Ascending aorta (tissue), 2 donors: ENCODE results near the gene GPR78. TPM values are rescaled to one million over a fixed set of nuclear protein-coding genes. Genes with fewer than 3 reads are reported as not detected.

Source experiments
- DNase-seq, 2 donors: peaks; one replicate each; pipeline ENCODE4 v3.0.0-alpha.2; 2019; ENCODE audit warnings: low spot score in 2 of 2
- H3K27ac ChIP-seq, 2 donors: fragments of 200-600 bp; sonication (generic); one replicate each; pipeline ENCODE4 v1.5.1; 2016 to 2017; ENCODE audit warnings: mild to moderate bottlenecking in 1 of 2
- H3K27me3 ChIP-seq: fragments of 200-600 bp; sonication (generic); one replicate; pipeline ENCODE4 v1.5.1; 2017
- H3K36me3 ChIP-seq, 2 donors: fragments of 200-600 bp; sonication (generic); one replicate each; pipeline ENCODE4 v1.5.1; 2016
- H3K4me1 ChIP-seq, 2 donors: fragments of 200-600 bp; sonication (generic); one replicate each; pipeline ENCODE4 v1.5.1; 2016 to 2017; ENCODE audit warnings: mild to moderate bottlenecking in 1 of 2
- H3K4me3 ChIP-seq, 2 donors: fragments of 200-600 bp; sonication (generic); one replicate each; pipeline ENCODE4 v1.5.1; 2016 to 2017; ENCODE audit warnings: mild to moderate bottlenecking in 1 of 2
- H3K9me3 ChIP-seq, 2 donors: fragments of 200-600 bp; sonication (generic); one replicate each; pipeline ENCODE4 v1.5.1; 2016
- CTCF ChIP-seq, 3 experiments: fragments of 200-600 bp in 2 of 3; fragments of 450-650 bp in 1 of 3; sonication (generic) in 2 of 3; IDR thresholded peaks; one replicate each; pipeline ENCODE4 v1.5.1; 2016 to 2019; ENCODE audit warnings: antibody characterized with exemption in 3 of 3, mild to moderate bottlenecking in 1 of 3, moderate library complexity in 1 of 3
- intact Hi-C: fragments of 100-400 bp; cut with DNase I; formaldehyde crosslinking; loops from one replicate; pipeline ENCODE4 v1.15.1; 2023
- total RNA-seq: library from RNA; depleted of rRNA; stranded (reverse); fragments of >200 nt; gene quantifications from one replicate; pipeline ENCODE4 v1.1.0, GENCODE V29; 2016

GPR78 gene
- total RNA-seq, 1 donor from 2014 or later = not detected

- H3K27ac ChIP-seq = no peak overlapping the region
- H3K4me1 ChIP-seq = no peaks in the 10 kb centered on the region
- intact Hi-C loops = loop anchor here (10.0 kb wide), 1 partner anchor 310 kb away; no protein-coding TSS in a partner anchor
- no peaks in the 10 kb centered on the region for H3K27me3 ChIP-seq
- H3K9me3 ChIP-seq = no peaks in the 10 kb centered on the region
- DNase-seq = no peak
- H3K36me3 ChIP-seq = no peaks in the 10 kb centered on the region
- no peak overlapping the region for H3K4me3 ChIP-seq
- TF ChIP-seq CTCF (IDR thresholded peaks at IDR 0.05) = no peak
These were observed 25.1 kb downstream of the GPR78 start for GRCh38 chr4:8605289-8605688.

- Histone ChIP-seq H3K27me3 (no peaks in the 10 kb centered on the region), H3K9me3 (no peaks in the 10 kb centered on the region), H3K4me1 (no peaks in the 10 kb centered on the region), H3K4me3 (no peak overlapping the region), H3K36me3 (no peaks in the 10 kb centered on the region), H3K27ac (no peak overlapping the region)
- intact Hi-C loops = loop anchor here (10.0 kb wide), 1 partner anchor 308 kb away; no protein-coding TSS in a partner anchor
- DNase-seq = no peak
- no peak for TF ChIP-seq CTCF (IDR thresholded peaks at IDR 0.05)
These were observed 26.3 kb downstream of the GPR78 start for GRCh38 chr4:8606476-8606875.

GRCh38 chr4:8606966-8607365 lies 26.8 kb downstream of the GPR78 start:
- no peak overlapping the region for H3K4me3 ChIP-seq
- H3K27ac ChIP-seq = no peak overlapping the region
- intact Hi-C loops = loop anchor here (10.0 kb wide), 1 partner anchor 308 kb away; no protein-coding TSS in a partner anchor
- no peak for TF ChIP-seq CTCF (IDR thresholded peaks at IDR 0.05)
- H3K27me3 ChIP-seq = no peaks in the 10 kb centered on the region
- H3K9me3 ChIP-seq = no peaks in the 10 kb centered on the region
- H3K36me3 ChIP-seq = no peaks in the 10 kb centered on the region
- no peak for DNase-seq
- H3K4me1 ChIP-seq = no peaks in the 10 kb centered on the region

DNA sequence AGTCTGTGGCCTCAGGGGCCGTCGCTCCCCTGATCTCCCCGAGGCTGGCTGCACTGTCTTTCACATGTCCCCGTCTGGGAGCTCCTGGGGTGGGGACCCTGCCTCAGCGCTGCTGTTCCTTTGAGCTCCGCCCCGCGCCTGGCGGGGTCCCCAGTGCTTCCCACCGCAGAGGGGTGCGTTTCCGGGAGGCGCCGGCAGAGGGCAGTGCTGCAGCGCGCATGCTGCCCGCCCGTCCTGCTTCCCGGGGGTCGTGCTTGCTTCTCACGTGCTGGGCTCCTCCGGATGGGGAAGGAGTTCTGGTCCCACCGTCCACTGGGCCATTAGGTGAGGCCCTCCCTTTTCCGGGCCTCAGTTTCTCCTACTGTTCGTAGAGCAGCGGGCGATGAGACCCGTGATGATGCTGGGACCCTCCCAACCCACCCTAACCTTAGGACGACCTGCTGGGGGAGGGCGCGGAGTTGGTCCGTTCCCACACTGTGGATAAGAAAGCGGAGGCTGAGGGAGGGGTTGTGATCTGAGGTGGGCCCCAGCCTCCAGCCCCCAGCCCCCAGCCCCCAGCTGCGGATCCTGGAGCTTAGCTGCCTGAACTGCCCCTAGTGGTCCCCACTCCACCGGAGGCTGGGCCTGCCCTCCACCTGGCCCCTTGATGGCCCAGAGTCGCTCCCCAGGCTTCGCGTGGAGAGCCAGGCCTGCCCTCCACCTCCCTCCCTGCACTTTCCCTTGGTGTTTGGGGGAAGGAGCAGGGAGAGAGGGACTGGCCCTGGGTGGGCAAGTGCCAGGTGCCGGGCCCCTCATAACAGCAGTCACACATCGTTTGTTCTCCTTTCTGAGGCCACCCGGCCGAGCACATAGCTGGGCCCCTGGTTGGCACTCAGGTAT lies 27.6 kb downstream of the GPR78 start:
- Histone ChIP-seq H3K9me3 (no peaks in the 10 kb centered on the region), H3K27ac (no peak overlapping the region)

GRCh38 chr4:8608714-8609391 lies 28.7 kb downstream of the GPR78 start:
- TF ChIP-seq CTCF (IDR thresholded peaks at IDR 0.05) = no peak
- Histone ChIP-seq H3K4me3 (no peak overlapping the region), H3K4me1 (no peaks in the 10 kb centered on the region), H3K27me3 (no peaks in the 10 kb centered on the region), H3K9me3 (no peaks in the 10 kb centered on the region), H3K36me3 (no peaks in the 10 kb centered on the region), H3K27ac (no peak overlapping the region)
- intact Hi-C loops = loop anchor here (10.0 kb wide), 1 partner anchor 306 kb away; no protein-coding TSS in a partner anchor
- no peak for DNase-seq

More for the DNA sequence above, 27.6 kb downstream of the GPR78 start:
- peak; percentile 50 to 92 (median 88) for TF ChIP-seq CTCF (IDR thresholded peaks at IDR 0.05)
- no peaks in the 10 kb centered on the region for H3K36me3 ChIP-seq
- H3K27me3 ChIP-seq = no peaks in the 10 kb centered on the region
- intact Hi-C loops = loop anchor here (10.0 kb wide), 1 partner anchor 307 kb away; no protein-coding TSS in a partner anchor
- no peaks in the 10 kb centered on the region for H3K4me1 ChIP-seq
- no peak overlapping the region for H3K4me3 ChIP-seq
- DNase-seq = no peak
